H1 (cell line): ENCODE results near the gene CEP78. TPM values are rescaled to one million over a fixed set of nuclear protein-coding genes. Genes with fewer than 3 reads are reported as not detected.

ENCODE experiments used
- CTCF ChIA-PET: fragments of 300-600 bp; sonication (Branson Sonifier 250); formaldehyde crosslinking; loops from one replicate; lab custom pipeline; 2021; ENCODE audit not compliant: partially characterized antibody; lab: Charles Lee
- POLR2A ChIA-PET: fragments of 300-600 bp; sonication (Branson Sonifier 250); formaldehyde crosslinking; loops from one replicate; lab custom pipeline; 2021; ENCODE audit warnings: inconsistent platforms; ENCODE audit not compliant: partially characterized antibody; lab: Charles Lee
- DNase-seq, 2 experiments: peaks; one replicate each; pipeline versions ENCODE4 v3.0.0 to v3.0.0-alpha.2; 2010 to 2022; ENCODE audit warnings: low spot score in 2 of 2, low read depth in 1 of 2, mixed read lengths in 1 of 2
- FAIRE-seq: peaks from 2 replicates; lab custom pipeline; 2011; peaks lifted over from hg19 to GRCh38; lab: Jason Lieb, UNC
- H2AFZ ChIP-seq: 2 replicates; pipeline ENCODE4 v1.8.1; 2012; ENCODE audit warnings: low read length, inconsistent platforms
- H2AK5ac ChIP-seq: 2 replicates; pipeline ENCODE4 v1.6.1; 2013; ENCODE audit warnings: low read depth, low read length
- H2BK120ac ChIP-seq: replicated peaks from 2 replicates; pipeline ENCODE3; 2013; ENCODE audit warnings: low read depth, low read length, inconsistent platforms
- H2BK12ac ChIP-seq: 2 replicates; pipeline ENCODE4 v1.6.1; 2013; ENCODE audit warnings: low read depth, low read length
- H2BK15ac ChIP-seq: 2 replicates; pipeline ENCODE4 v1.6.1; 2013; ENCODE audit warnings: low read length
- H2BK20ac ChIP-seq: 2 replicates; pipeline ENCODE4 v1.6.1; 2013; ENCODE audit warnings: low read length
- H2BK5ac ChIP-seq: 2 replicates; pipeline ENCODE4 v1.6.1; 2013; ENCODE audit warnings: low read depth, low read length
- H3K14ac ChIP-seq: 2 replicates; pipeline ENCODE4 v1.6.1; 2013; ENCODE audit warnings: inconsistent platforms; ENCODE audit not compliant: insufficient read length
- H3K18ac ChIP-seq: 2 replicates; pipeline ENCODE4 v1.6.1; 2013; ENCODE audit warnings: low read length; ENCODE audit errors: extremely low read depth
- H3K23ac ChIP-seq: 2 replicates; pipeline ENCODE4 v1.6.1; 2013; ENCODE audit warnings: inconsistent platforms; ENCODE audit not compliant: insufficient read length
- H3K23me2 ChIP-seq: 2 replicates; pipeline ENCODE4 v1.6.1; 2013; ENCODE audit warnings: low read depth, low read length
- H3K27ac ChIP-seq: 2 replicates; pipeline ENCODE4 v1.6.1; 2011; ENCODE audit warnings: low read depth, low read length, inconsistent platforms
- H3K27me3 ChIP-seq, 4 experiments: replicated peaks in 1 of 4; 1 replicate in 1 of 4; 2 replicates in 3 of 4; pipeline versions ENCODE4 v1.6.1 to v1.8.1; 2011 to 2013; ENCODE audit warnings: low read length in 3 of 4, mild to moderate bottlenecking in 3 of 4, inconsistent platforms in 2 of 4, mixed read lengths in 2 of 4, moderate library complexity in 1 of 4; ENCODE audit not compliant: control insufficient read depth in 3 of 4, insufficient read depth in 3 of 4; ENCODE audit errors: extremely low read depth in 1 of 4
- H3K36me3 ChIP-seq, 4 experiments: 2 replicates each; pipeline versions ENCODE4 v1.6.1 to v1.8.1; 2011 to 2013; ENCODE audit warnings: mild to moderate bottlenecking in 4 of 4, low read length in 3 of 4, moderate library complexity in 2 of 4, control low read depth in 1 of 4, inconsistent platforms in 1 of 4; ENCODE audit not compliant: insufficient read depth in 4 of 4, control insufficient read depth in 2 of 4
- H3K4ac ChIP-seq: replicated peaks from 2 replicates; pipeline ENCODE3; 2013; ENCODE audit warnings: low read length, low read depth, mixed read lengths, inconsistent platforms; ENCODE audit not compliant: insufficient read length
- H3K4me1 ChIP-seq, 4 experiments: replicated peaks in 1 of 4; 1 replicate in 1 of 4; 2 replicates in 3 of 4; pipeline versions ENCODE4 v1.6.1 to v1.8.1; 2011 to 2013; ENCODE audit warnings: low read length in 3 of 4, inconsistent platforms in 2 of 4, mixed read lengths in 1 of 4; ENCODE audit not compliant: insufficient read depth in 4 of 4, control insufficient read depth in 3 of 4
- H3K4me2 ChIP-seq, 2 experiments: 2 replicates each; pipeline versions ENCODE4 v1.6.1 to v1.8.1; 2011 to 2013; ENCODE audit warnings: low read depth in 2 of 2, low read length in 2 of 2, control low read depth in 1 of 2, inconsistent platforms in 1 of 2, mild to moderate bottlenecking in 1 of 2; ENCODE audit not compliant: insufficient read depth in 1 of 2
- H3K4me3 ChIP-seq, 4 experiments: fragments of 200-600, 300-600 bp in 1 of 4; sonication (generic), shearing (Covaris generic), sonication (Bioruptor Twin) in 1 of 4; 2 replicates each; pipeline versions ENCODE4 v1.5.1 to v1.8.1; 2011 to 2016; ENCODE audit warnings: low read length in 4 of 4, low read depth in 3 of 4, control low read depth in 2 of 4, inconsistent platforms in 2 of 4, mild to moderate bottlenecking in 2 of 4, mixed read lengths in 1 of 4, moderate library complexity in 1 of 4; ENCODE audit not compliant: insufficient read depth in 2 of 4; ENCODE audit errors: extremely low read depth in 1 of 4
- H3K56ac ChIP-seq: replicated peaks from 2 replicates; pipeline ENCODE3; 2013; ENCODE audit warnings: low read depth, mild to moderate bottlenecking, mixed read lengths, low read length, inconsistent platforms; ENCODE audit not compliant: insufficient read length
- H3K79me1 ChIP-seq: 2 replicates; pipeline ENCODE4 v1.6.1; 2013; ENCODE audit warnings: low read depth, low read length, control low read depth
- H3K79me2 ChIP-seq, 2 experiments: 2 replicates each; pipeline versions ENCODE4 v1.6.1 to v1.8.1; 2012 to 2013; ENCODE audit warnings: low read length in 2 of 2, mild to moderate bottlenecking in 2 of 2, inconsistent platforms in 1 of 2; ENCODE audit not compliant: insufficient read depth in 2 of 2, control insufficient read depth in 1 of 2
- H3K9ac ChIP-seq, 4 experiments: replicated peaks in 1 of 4; 1 replicate in 1 of 4; 2 replicates in 3 of 4; pipeline versions ENCODE4 v1.6.1 to v1.8.1; 2011 to 2013; ENCODE audit warnings: low read depth in 3 of 4, low read length in 3 of 4, control low read depth in 2 of 4, mild to moderate bottlenecking in 2 of 4, moderate library complexity in 2 of 4, inconsistent platforms in 1 of 4; ENCODE audit errors: extremely low read depth in 1 of 4
- H3K9me3 ChIP-seq, 2 experiments: 2 replicates each; pipeline versions ENCODE4 v1.6.1 to v1.8.1; 2012 to 2013; ENCODE audit warnings: mild to moderate bottlenecking in 2 of 2, moderate library complexity in 2 of 2, control low read depth in 1 of 2, inconsistent platforms in 1 of 2, low read depth in 1 of 2, low read length in 1 of 2, mixed read lengths in 1 of 2; ENCODE audit not compliant: insufficient read depth in 2 of 2
- H4K20me1 ChIP-seq, 2 experiments: replicated peaks in 1 of 2; 2 replicates each; pipeline versions ENCODE3 to v1.8.1; 2011 to 2013; ENCODE audit warnings: inconsistent platforms in 2 of 2, low read length in 2 of 2, mild to moderate bottlenecking in 1 of 2; ENCODE audit not compliant: insufficient read depth in 2 of 2, control insufficient read depth in 1 of 2
- H4K5ac ChIP-seq: 2 replicates; pipeline ENCODE4 v1.6.1; 2013; ENCODE audit warnings: low read length, low read depth, mixed read lengths, inconsistent platforms; ENCODE audit not compliant: insufficient read length
- H4K8ac ChIP-seq: 2 replicates; pipeline ENCODE4 v1.8.0; 2013; ENCODE audit warnings: mild to moderate bottlenecking, moderate library complexity, low read length, inconsistent platforms; ENCODE audit not compliant: insufficient read depth; ENCODE audit errors: extremely low read depth
- H4K91ac ChIP-seq: replicated peaks from 2 replicates; pipeline ENCODE3; 2013; ENCODE audit warnings: low read length, mixed read lengths, inconsistent platforms; ENCODE audit not compliant: insufficient read length
- EZH2 ChIP-seq: fragments of 200-600 bp; sonication (generic); IDR thresholded peaks from 2 replicates; pipeline ENCODE4 v1.7.1; 2012; ENCODE audit warnings: low read depth, mild to moderate bottlenecking, moderate library complexity, low read length, inconsistent platforms; ENCODE audit not compliant: severe bottlenecking
- GTF2F1 ChIP-seq: IDR thresholded peaks from 2 replicates; pipeline ENCODE4 v1.6.1; 2012; ENCODE audit warnings: low read depth, low read length, improper control_type of control experiment, borderline replicate concordance
- POLR2AphosphoS5 ChIP-seq: IDR thresholded peaks from 2 replicates; pipeline ENCODE4 v1.6.1; 2011; ENCODE audit warnings: low read depth, low read length
- POU5F1 ChIP-seq: IDR thresholded peaks from 2 replicates; pipeline ENCODE4 v1.6.1; 2011; ENCODE audit warnings: low read depth, mild to moderate bottlenecking, low read length, moderate library complexity
- RNF2 ChIP-seq: fragments of 200-900, 300-1000 bp; sonication (generic); IDR thresholded peaks from 2 replicates; pipeline ENCODE4 v1.7.1; 2016; ENCODE audit warnings: borderline replicate concordance, low read depth, mild to moderate bottlenecking, antibody characterized with exemption, low read length; ENCODE audit not compliant: poor library complexity, severe bottlenecking; ENCODE audit errors: missing control alignments
- RXRA ChIP-seq: IDR thresholded peaks from 2 replicates; pipeline ENCODE4 v1.6.1; 2011; ENCODE audit warnings: low read depth, mild to moderate bottlenecking, low read length, moderate library complexity; ENCODE audit not compliant: insufficient read depth
- SAP30 ChIP-seq: fragments of 300-600 bp; sonication (generic); IDR thresholded peaks from 2 replicates; pipeline ENCODE4 v1.7.1; 2012; ENCODE audit warnings: low read length, moderate library complexity, mild to moderate bottlenecking, inconsistent platforms; ENCODE audit not compliant: insufficient read depth, insufficient replicate concordance
- SP1 ChIP-seq: IDR thresholded peaks from 2 replicates; pipeline ENCODE4 v1.6.1; 2011; ENCODE audit warnings: low read depth, low read length
- WGBS, 2 experiments: shearing (Covaris generic) in 1 of 2; methylation state at CpG; one replicate each; pipeline versions ENCODE4 v1.1.6 to v1.1.7; 2013 to 2015; ENCODE audit warnings: low lambda C conversion rate in 2 of 2, mixed read lengths in 2 of 2, inconsistent platforms in 1 of 2, low coverage in 1 of 2, missing lambda C conversion rate in 1 of 2; ENCODE audit not compliant: insufficient replicate concordance in 2 of 2, insufficient coverage in 1 of 2, insufficient read length in 1 of 2; ENCODE audit errors: extremely low coverage in 1 of 2, missing lambda C conversion rate in 1 of 2; 5-methylcytosine and 5-hydroxymethylcytosine counted together
- polyA plus RNA-seq, 7 experiments: library from polyadenylated mRNA; depleted of rRNA in 3 of 7; stranded (reverse) in 5 of 7; unstranded in 2 of 7; fragments of >200 nt in 5 of 7; fragments of 200-250 nt in 2 of 7; gene quantifications; 1 replicate in 5 of 7; 2 replicates in 1 of 7; 4 replicates in 1 of 7; pipeline versions ENCODE4 v1.2.1 to v1.2.3, GENCODE V29; 2011 to 2013; ENCODE audit warnings: missing spikeins in 2 of 7, mixed read lengths in 2 of 7
- total RNA-seq: library from RNA; stranded (reverse); fragmentation: NEBNext Ultra II Directional; extraction: Animal tissue kit (Norgen Biotek cat#: 25700); gene quantifications from 2 replicates; pipeline ENCODE4 v1.2.1, GENCODE V29; 2021
- TF ChIP-seq, protein P1 (sequence below): IDR thresholded peaks from 2 replicates; pipeline ENCODE4 v1.6.1; 2012; ENCODE audit warnings: inconsistent platforms

The CEP78 gene
- total and polyA plus RNA-seq, 2 of the 8 experiments (the other 6 are each of a cell fraction or from before 2014, with no cell fraction given) = 10.3 to 40.9 TPM

DNA sequence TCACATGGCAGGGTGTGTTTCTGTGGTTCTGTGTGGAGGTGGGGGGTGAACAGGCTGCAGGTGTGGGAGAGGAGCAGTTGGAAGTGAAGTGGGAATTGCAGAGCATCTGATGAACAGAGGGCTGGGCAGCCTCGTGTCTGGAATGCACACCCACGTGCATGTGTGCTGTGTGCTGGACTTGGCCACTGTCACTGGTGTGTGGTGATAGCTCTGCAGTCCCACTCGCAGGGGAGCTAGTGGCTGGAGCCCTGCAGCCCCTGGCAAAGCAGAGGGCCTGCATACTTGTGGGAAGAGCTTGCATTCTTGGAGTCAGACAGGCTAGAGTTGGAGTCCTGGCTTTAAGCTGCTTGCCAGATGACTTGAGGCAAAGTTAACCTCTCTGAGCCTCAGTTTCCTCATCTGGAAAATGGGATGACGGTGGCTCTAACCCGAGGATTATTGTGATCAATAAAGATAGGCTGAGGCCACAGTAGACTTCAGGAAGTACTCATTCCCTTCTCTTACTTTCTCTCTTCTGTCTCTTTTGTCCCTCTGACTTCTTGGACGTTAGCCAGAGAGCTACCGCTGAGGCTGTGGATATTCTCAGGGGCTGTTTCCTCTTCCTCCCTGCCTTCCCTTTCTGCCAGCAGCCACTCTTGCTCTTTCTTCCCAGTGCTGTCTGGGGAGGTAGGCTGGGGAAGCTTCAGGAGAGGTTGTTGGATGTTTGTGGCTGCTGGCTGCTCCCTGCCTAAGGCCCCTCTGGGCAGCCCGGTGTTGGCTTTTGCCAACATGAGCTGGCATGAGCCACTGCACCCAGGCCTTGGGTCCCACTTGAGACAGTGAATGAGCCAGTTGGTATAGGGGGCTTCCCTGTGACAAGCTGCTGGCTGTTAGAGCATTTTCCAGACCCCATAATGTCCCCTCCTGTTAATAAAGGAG, 79.3 kb downstream of the CEP78 start:
- H3K36me3 ChIP-seq = peaks cover 32 to 100% (median 75%) of the 10 kb centered on the region in 4 experiments
- H2AFZ ChIP-seq = no peak overlapping the region
- TF ChIP-seq POU5F1 = no peak
- TF ChIP-seq, protein P1, sequence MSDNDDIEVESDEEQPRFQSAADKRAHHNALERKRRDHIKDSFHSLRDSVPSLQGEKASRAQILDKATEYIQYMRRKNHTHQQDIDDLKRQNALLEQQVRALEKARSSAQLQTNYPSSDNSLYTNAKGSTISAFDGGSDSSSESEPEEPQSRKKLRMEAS = no peak
- TF ChIP-seq SAP30 = no peak
- peak; percentile 61 for TF ChIP-seq POLR2AphosphoS5
- TF ChIP-seq GTF2F1 = no peak
- no peak for TF ChIP-seq RNF2
- TF ChIP-seq SP1 = no peak
- no peak for TF ChIP-seq RXRA
- no peak for TF ChIP-seq EZH2

More for the DNA sequence above, 79.3 kb downstream of the CEP78 start:
- Histone ChIP-seq H3K18ac (no peak overlapping the region), H3K9ac (peak overlapping the region in 1 of 4 experiments; percentile 18; a peak in 1 of 7 replicates), H3K4me1 (no peaks in the 10 kb centered on the region), H3K79me1 (peaks cover 13% of the 10 kb centered on the region), H3K4me2 (no peak overlapping the region), H3K14ac (no peak overlapping the region), H2AK5ac (no peak overlapping the region), H3K4me3 (no peak overlapping the region), H3K56ac (no peak overlapping the region), H4K8ac (no peak overlapping the region), H2BK20ac (no peak overlapping the region), H4K5ac (no peak overlapping the region), H3K27ac (no peak overlapping the region; the same call in 1 of the 2 replicates), H3K23me2 (peaks cover 5% of the 10 kb centered on the region; the same call in 1 of the 2 replicates), H3K27me3 (no peaks in the 10 kb centered on the region), H4K91ac (no peak overlapping the region), H2BK12ac (no peak overlapping the region), H3K23ac (no peak overlapping the region), H2BK15ac (no peak overlapping the region), H4K20me1 (peaks cover 22 to 24% of the 10 kb centered on the region in 2 experiments), H3K4ac (no peak overlapping the region), H2BK120ac (no peak overlapping the region), H2BK5ac (0 out of 2 replicates have a peak overlapping the region, but pooled peaks have one; percentile 8), H3K79me2 (peaks cover 0 to 66% of the 10 kb centered on the region in 2 experiments; a peak in 2 of 4 replicates), H3K9me3 (no peaks in the 10 kb centered on the region)
- 89% methylated on average over 7 of the region's 8 CpGs; no CpG with 5 or more reads in 1 of the 2 experiments for WGBS, 2 experiments
- no peak for FAIRE-seq
- ChIA-PET CTCF (interaction anchor here (0.5 to 2.9 kb wide), 9 partner anchors 11 to 809 kb away, joined by 3 to 13 read pairs (median 4); partner anchors contain the start of gene PSAT1), POLR2A (interaction anchor here (0.6 to 27.8 kb wide), 8 partner anchors 14 to 751 kb away, joined by 3 to 936 read pairs (median 10); partner anchors contain the start of gene PSAT1)
- peak in 1 of 2 experiments; percentile 35 for DNase-seq
